Fibroblast of villous mesenchyme (primary cell): ENCODE measurements around the gene RFC1. TPM values are rescaled to one million over a fixed set of nuclear protein-coding genes. Genes with fewer than 3 reads are reported as not detected.
"Not testable (repeated sequence)": the region's sequence is repeated elsewhere in the genome, so short reads cannot be mapped to it uniquely, and the experiment has no call there.

ENCODE experiments used
- DNase-seq: peaks from one replicate; pipeline ENCODE4 v3.0.0-alpha.2; 2010; ENCODE audit warnings: low read depth
- H3K4me3 ChIP-seq: 2 replicates; pipeline ENCODE4 v1.5.1; 2011; ENCODE audit warnings: low read depth, mild to moderate bottlenecking, low read length
- CTCF ChIP-seq: IDR thresholded peaks from 2 replicates; pipeline ENCODE4 v1.5.1; 2012; ENCODE audit warnings: low read depth, mild to moderate bottlenecking, low read length; ENCODE audit not compliant: insufficient read depth
- total RNA-seq: library from RNA; depleted of rRNA; stranded (reverse); fragments of >200 nt; gene quantifications from 2 replicates; pipeline ENCODE4 v1.2.3, GENCODE V29; 2012

RFC1 gene, protein sequence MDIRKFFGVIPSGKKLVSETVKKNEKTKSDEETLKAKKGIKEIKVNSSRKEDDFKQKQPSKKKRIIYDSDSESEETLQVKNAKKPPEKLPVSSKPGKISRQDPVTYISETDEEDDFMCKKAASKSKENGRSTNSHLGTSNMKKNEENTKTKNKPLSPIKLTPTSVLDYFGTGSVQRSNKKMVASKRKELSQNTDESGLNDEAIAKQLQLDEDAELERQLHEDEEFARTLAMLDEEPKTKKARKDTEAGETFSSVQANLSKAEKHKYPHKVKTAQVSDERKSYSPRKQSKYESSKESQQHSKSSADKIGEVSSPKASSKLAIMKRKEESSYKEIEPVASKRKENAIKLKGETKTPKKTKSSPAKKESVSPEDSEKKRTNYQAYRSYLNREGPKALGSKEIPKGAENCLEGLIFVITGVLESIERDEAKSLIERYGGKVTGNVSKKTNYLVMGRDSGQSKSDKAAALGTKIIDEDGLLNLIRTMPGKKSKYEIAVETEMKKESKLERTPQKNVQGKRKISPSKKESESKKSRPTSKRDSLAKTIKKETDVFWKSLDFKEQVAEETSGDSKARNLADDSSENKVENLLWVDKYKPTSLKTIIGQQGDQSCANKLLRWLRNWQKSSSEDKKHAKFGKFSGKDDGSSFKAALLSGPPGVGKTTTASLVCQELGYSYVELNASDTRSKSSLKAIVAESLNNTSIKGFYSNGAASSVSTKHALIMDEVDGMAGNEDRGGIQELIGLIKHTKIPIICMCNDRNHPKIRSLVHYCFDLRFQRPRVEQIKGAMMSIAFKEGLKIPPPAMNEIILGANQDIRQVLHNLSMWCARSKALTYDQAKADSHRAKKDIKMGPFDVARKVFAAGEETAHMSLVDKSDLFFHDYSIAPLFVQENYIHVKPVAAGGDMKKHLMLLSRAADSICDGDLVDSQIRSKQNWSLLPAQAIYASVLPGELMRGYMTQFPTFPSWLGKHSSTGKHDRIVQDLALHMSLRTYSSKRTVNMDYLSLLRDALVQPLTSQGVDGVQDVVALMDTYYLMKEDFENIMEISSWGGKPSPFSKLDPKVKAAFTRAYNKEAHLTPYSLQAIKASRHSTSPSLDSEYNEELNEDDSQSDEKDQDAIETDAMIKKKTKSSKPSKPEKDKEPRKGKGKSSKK
- total RNA-seq, result 55.3 and 56.0 TPM in 2 replicates

DNA sequence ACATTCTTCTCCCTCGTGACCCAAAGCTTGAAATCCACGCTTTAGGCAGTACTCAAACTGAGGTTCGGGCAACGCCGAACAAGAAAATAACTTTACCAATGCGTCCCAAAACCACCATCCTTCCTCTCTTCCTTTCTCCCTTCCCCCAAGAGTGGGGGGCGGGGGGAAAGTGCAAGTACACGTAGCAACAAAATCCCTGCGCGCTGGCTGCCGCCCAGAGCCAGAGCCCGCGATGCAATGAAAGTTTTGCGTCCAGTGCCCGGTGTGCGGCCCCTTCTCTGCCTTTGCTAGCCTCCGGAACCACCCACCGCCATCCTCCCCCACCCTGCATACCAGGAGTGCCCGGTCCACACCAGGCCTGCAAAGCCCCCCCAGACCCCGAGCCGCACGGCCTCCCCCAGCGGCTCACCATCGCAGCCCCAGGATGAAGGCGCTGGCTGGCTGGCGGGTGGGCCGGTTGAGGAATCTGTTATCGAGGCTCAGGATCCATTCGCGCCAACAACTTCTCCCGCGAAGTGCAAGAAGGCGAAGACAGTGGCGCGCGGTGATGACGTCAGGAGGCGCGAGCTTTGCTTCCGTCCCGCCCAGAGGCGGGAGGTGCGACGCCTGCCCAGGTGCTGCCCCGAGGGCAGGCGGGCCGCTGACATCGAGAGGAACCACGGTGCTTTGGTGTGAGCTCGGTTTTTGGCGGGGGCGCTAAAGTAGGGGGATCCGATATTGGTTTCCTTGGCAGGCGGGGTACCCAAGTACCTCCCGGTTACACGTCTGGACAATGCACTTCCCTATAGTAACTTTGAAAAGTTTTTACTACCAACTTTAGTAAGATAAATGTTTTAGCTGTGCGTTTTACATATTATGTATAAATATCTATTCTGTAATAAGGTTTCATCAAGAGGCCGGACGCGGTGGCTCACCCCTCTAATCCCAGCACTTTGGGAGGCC lies at the start of gene RFC1:
RFC1 (minus strand) TSS at position 533 of the 942 bp plus-strand sequence; CDS start at position 412, 121 bp downstream.
- peak within 1 kb of the TSS; percentile 98 for H3K4me3 ChIP-seq
- TF ChIP-seq CTCF, result no peak
- peak; percentile 91 for DNase-seq

GRCh38 chr4:39415678-39416283 lies 49.6 kb upstream of the RFC1 start:
- H3K4me3 ChIP-seq, result no peak overlapping the region
- no peak for TF ChIP-seq CTCF
- peak; percentile 68 for DNase-seq

- DNase-seq, H3K4me3 ChIP-seq: not testable (repeated sequence)
Observed at GRCh38 chr4:39411561-39411960, 45.4 kb upstream of the RFC1 start.

DNA sequence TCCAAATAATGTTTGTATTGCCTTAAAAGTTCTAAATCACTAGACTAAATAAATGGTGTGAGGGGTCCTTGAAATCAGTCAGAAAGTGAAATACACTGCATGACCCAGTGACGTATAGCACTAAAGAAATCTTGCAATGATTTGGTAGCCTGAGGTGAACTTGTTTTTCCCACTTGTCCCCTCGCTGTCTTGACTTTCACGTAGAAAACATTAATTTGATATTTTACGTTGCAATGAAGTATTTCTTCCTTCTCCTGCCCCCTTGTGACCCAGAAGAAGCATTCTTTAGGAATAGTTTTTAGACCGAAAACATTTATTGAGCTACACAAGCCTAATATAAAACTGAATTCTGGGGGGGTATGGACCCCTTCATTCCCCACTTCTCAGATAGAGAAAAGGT lies 44.3 kb upstream of the RFC1 start:
- H3K4me3 ChIP-seq, result no peak overlapping the region
- TF ChIP-seq CTCF, result peak; percentile 35
- peak; percentile 21 for DNase-seq

DNA sequence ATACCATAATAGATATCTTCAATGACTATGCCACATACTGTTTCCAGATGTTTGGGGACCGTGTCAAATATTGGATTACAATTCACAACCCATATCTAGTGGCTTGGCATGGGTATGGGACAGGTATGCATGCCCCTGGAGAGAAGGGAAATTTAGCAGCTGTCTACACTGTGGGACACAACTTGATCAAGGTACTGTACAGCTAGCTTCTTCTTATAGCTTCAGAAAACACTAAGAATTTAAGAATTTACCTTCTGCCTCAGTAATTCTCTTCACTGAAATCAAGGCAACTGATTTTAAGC lies 41.4 kb upstream of the RFC1 start:
- no peak for TF ChIP-seq CTCF
- no peak for DNase-seq
- H3K4me3 ChIP-seq, result no peak overlapping the region

DNA sequence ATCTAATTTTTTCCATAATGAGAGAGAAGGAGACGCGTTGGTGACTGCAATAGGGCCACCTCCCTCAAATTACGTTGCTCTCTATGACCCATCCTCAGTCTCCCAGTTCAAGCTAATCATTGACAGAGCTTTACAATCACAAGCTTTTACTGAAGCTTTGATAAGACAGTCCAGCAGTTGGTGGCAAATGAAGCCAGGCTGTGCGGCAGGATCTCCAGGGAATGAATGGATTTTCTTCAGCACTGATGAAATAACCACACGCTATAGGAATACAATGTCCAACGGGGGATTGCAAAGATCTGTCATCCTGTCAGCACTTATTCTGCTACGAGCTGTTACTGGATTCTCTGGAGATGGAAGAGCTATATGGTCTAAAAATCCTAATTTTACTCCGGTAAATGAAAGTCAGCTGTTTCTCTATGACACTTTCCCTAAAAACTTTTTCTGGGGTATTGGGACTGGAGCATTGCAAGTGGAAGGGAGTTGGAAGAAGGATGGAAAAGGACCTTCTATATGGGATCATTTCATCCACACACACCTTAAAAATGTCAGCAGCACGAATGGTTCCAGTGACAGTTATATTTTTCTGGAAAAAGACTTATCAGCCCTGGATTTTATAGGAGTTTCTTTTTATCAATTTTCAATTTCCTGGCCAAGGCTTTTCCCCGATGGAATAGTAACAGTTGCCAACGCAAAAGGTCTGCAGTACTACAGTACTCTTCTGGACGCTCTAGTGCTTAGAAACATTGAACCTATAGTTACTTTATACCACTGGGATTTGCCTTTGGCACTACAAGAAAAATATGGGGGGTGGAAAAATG lies 40.8 kb upstream of the RFC1 start, which contains the start of gene KLB:
KLB (plus strand) TSS at position 168 of the 821 bp plus-strand sequence; CDS start at position 188, 20 bp downstream.
- no peak for TF ChIP-seq CTCF
- DNase-seq, result no peak
- H3K4me3 ChIP-seq, result no peak within 1 kb of the TSS

- H3K4me3 ChIP-seq, DNase-seq: not testable (repeated sequence)
Observed at GRCh38 chr4:39401640-39402039, 35.5 kb upstream of the RFC1 start.
